Neuronal stem cell (in vitro differentiated cells): ENCODE measurements around the gene TSPAN15.

Experiments used
- DNase-seq: peaks from one replicate; pipeline ENCODE4 v3.0.0-alpha.2; 2013; ENCODE audit warnings: low spot score
- H2AFZ ChIP-seq: one replicate; pipeline ENCODE4 v1.6.1; 2013; ENCODE audit warnings: mild to moderate bottlenecking, low read length, inconsistent platforms
- H2AK5ac ChIP-seq: 2 replicates; pipeline ENCODE4 v1.6.1; 2013; ENCODE audit warnings: low read depth, mild to moderate bottlenecking, inconsistent platforms, low read length, moderate library complexity, mixed read lengths
- H2BK120ac ChIP-seq: 2 replicates; pipeline ENCODE4 v1.6.1; 2013; ENCODE audit warnings: low read depth, mild to moderate bottlenecking, inconsistent platforms, low read length, moderate library complexity, mixed read lengths
- H2BK12ac ChIP-seq: one replicate; pipeline ENCODE4 v1.6.1; 2013; ENCODE audit warnings: low read length, inconsistent platforms
- H2BK15ac ChIP-seq: 2 replicates; pipeline ENCODE4 v1.6.1; 2013; ENCODE audit warnings: mild to moderate bottlenecking, low read length, inconsistent platforms, mixed read lengths
- H2BK5ac ChIP-seq: one replicate; pipeline ENCODE4 v1.6.1; 2013; ENCODE audit warnings: inconsistent platforms, mild to moderate bottlenecking, low read length, moderate library complexity
- H3K14ac ChIP-seq: one replicate; pipeline ENCODE4 v1.6.1; 2013; ENCODE audit warnings: low read length, inconsistent platforms
- H3K18ac ChIP-seq: 2 replicates; pipeline ENCODE4 v1.6.1; 2013; ENCODE audit warnings: low read length, inconsistent platforms
- H3K23ac ChIP-seq: 2 replicates; pipeline ENCODE4 v1.6.1; 2013; ENCODE audit warnings: low read depth, mild to moderate bottlenecking, mixed read lengths, low read length, inconsistent platforms; ENCODE audit not compliant: poor library complexity
- H3K27ac ChIP-seq: replicated peaks from 3 replicates; pipeline ENCODE4 v1.5.1; 2013; ENCODE audit warnings: low read length, inconsistent platforms
- H3K27me3 ChIP-seq, 3 experiments: 2 replicates each; pipeline ENCODE4 v1.6.1; 2013; ENCODE audit warnings: low read length in 3 of 3, mild to moderate bottlenecking in 2 of 3, inconsistent platforms in 1 of 3, low read depth in 1 of 3, mixed read lengths in 1 of 3, moderate library complexity in 1 of 3; ENCODE audit not compliant: control insufficient read depth in 3 of 3, insufficient read depth in 3 of 3
- H3K36me3 ChIP-seq, 2 donors: replicated peaks in 1 of 2; 2 replicates each; pipeline ENCODE4 v1.6.1; 2013; ENCODE audit warnings: low read length in 2 of 2; ENCODE audit not compliant: control insufficient read depth in 2 of 2, insufficient read depth in 2 of 2
- H3K4ac ChIP-seq: 2 replicates; pipeline ENCODE4 v1.6.1; 2013; ENCODE audit warnings: inconsistent platforms, mild to moderate bottlenecking, low read length, moderate library complexity
- H3K4me1 ChIP-seq, 2 donors: 1 replicate in 1 of 2; 2 replicates in 1 of 2; pipeline ENCODE4 v1.6.1; 2013; ENCODE audit warnings: low read length in 2 of 2, low read depth in 1 of 2; ENCODE audit not compliant: control insufficient read depth in 2 of 2, insufficient read depth in 1 of 2
- H3K4me2 ChIP-seq: one replicate; pipeline ENCODE4 v1.6.1; 2013; ENCODE audit warnings: mild to moderate bottlenecking, low read length, inconsistent platforms; ENCODE audit not compliant: insufficient read depth, poor library complexity, severe bottlenecking
- H3K4me3 ChIP-seq, 2 donors: 2 replicates each; pipeline ENCODE4 v1.5.1; 2013; ENCODE audit warnings: low read length in 2 of 2, mild to moderate bottlenecking in 2 of 2, inconsistent platforms in 1 of 2, moderate library complexity in 1 of 2
- H3K79me1 ChIP-seq: one replicate; pipeline ENCODE4 v1.6.1; 2013; ENCODE audit warnings: low read depth, mild to moderate bottlenecking, inconsistent platforms, low read length, moderate library complexity
- H3K9ac ChIP-seq: one replicate; pipeline ENCODE4 v1.6.1; 2013; ENCODE audit warnings: mild to moderate bottlenecking, low read depth, low read length, inconsistent platforms; ENCODE audit not compliant: poor library complexity
- H3K9me3 ChIP-seq, 2 donors: replicated peaks in 1 of 2; 2 replicates each; pipeline versions ENCODE3 to v1.6.1; 2013; ENCODE audit warnings: low read length in 2 of 2, mild to moderate bottlenecking in 2 of 2, inconsistent platforms in 1 of 2, low read depth in 1 of 2, mixed read lengths in 1 of 2, moderate library complexity in 1 of 2; ENCODE audit not compliant: control insufficient read depth in 2 of 2, insufficient read depth in 1 of 2
- H4K8ac ChIP-seq: one replicate; pipeline ENCODE4 v1.6.1; 2013; ENCODE audit warnings: low read depth, mild to moderate bottlenecking, inconsistent platforms, low read length, moderate library complexity
- H4K91ac ChIP-seq: one replicate; pipeline ENCODE4 v1.6.1; 2013; ENCODE audit warnings: low read length, low read depth, mild to moderate bottlenecking, inconsistent platforms; ENCODE audit not compliant: poor library complexity
- WGBS, 2 donors: extraction: QIAGEN DNeasy Blood & Tissue Kit; methylation state at CpG; one replicate each; pipeline ENCODE4 v1.1.7; 2013; ENCODE audit warnings: missing lambda C conversion rate in 2 of 2, mixed read lengths in 1 of 2; ENCODE audit not compliant: insufficient read length in 2 of 2, insufficient replicate concordance in 1 of 2; ENCODE audit errors: extremely low coverage in 2 of 2; 5-methylcytosine and 5-hydroxymethylcytosine counted together

Gene TSPAN15

DNA sequence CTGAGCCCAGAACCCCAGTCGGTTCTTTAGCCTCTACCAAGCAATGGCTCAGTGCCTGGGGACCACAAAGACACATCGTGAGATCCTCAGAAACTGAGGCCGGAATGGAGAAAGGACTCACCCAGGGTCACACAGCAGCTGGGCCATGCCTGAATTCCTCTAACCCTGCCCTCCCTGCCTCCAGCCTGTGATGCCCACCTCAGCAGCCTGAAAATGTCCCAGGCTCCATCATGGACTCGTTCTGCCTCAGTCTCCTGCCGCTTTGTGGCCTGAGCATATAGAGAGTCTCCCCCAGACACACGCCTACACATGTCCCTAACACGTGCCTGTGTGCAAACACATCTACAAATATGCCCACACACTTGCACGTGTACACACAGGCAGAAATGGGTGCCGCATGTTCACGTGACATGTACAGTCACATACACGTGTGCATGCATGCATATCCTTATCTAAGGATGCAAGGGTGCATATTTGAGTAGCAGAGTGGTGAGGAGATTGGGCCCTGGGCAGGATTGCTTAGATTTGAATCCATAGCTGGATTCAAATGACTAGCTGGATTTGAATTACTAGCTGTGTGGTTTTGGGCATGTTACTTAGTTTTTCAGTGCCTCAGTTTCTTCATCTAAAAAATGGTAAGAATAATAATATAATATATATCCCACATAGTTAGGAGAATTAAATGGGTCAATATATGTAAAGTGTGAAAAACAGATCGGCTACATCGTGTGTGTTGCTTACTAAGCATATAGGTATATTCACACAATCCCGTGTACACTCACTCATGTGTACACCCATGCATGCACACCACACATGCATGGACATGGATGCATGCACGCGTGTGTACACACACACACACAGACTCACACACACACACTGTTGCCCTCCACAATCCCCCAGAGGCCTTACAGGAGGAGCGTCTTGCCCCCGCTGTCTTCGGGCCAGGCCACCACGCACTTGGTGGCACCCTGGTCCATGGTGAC lies 36.9 kb upstream of the TSPAN15 start:
- no peak overlapping the region for H2BK120ac ChIP-seq
- no peak overlapping the region for H3K9ac ChIP-seq
- H3K79me1 ChIP-seq, result no peaks in the 10 kb centered on the region
- no peak overlapping the region for H3K4me2 ChIP-seq
- H2BK5ac ChIP-seq, result peak overlapping the region; percentile 63
- no peak for DNase-seq
- H3K14ac ChIP-seq, result no peak overlapping the region
- H3K4me1 ChIP-seq, result no peaks in the 10 kb centered on the region
- H3K27ac ChIP-seq, result no peak overlapping the region
- H4K8ac ChIP-seq, result no peak overlapping the region
- no peak overlapping the region for H3K4ac ChIP-seq
- no peaks in the 10 kb centered on the region for H3K36me3 ChIP-seq
- H2AFZ ChIP-seq, result no peak overlapping the region
- peaks cover 0 to 28% (median 0%) of the 10 kb centered on the region in 3 experiments for H3K27me3 ChIP-seq
- H3K9me3 ChIP-seq, result no peaks in the 10 kb centered on the region
- peak overlapping the region in 1 of 2 donors; percentile 27 for H3K4me3 ChIP-seq
- peak overlapping the region; percentile 35 for H2BK15ac ChIP-seq
- no CpG with 5 or more reads among the region's 20 CpGs for WGBS, 2 donors
- no peak overlapping the region for H2BK12ac ChIP-seq
- H4K91ac ChIP-seq, result no peak overlapping the region
- H3K18ac ChIP-seq, result peak overlapping the region; percentile 53
- peak overlapping the region; percentile 1 for H2AK5ac ChIP-seq
- H3K23ac ChIP-seq, result no peak overlapping the region

DNA sequence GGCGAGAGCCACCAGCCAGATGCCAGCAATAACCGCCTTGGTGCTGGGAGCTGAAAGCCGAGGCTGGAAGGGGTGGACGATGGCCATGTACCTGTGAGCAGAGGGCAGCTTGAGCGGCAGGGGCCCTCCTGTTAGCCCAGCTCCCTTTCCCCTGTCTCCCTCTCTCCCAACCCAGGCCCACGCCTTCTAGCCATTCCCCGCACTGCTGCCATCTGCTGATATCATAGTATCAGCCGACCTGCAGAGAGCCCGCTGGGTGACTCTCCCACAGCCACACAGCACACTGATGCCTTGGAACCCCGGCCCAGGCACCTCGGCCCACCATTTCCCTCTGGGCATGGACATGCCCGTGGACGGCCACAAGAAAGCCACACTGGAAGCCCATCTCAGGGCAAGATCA lies 36.2 kb upstream of the TSPAN15 start:
- no CpG with 5 or more reads among the region's 13 CpGs for WGBS, 2 donors
- H3K23ac ChIP-seq, result no peak overlapping the region
- H2BK15ac ChIP-seq, result peak overlapping the region; percentile 35
- H3K4me3 ChIP-seq, result no peak overlapping the region
- H4K8ac ChIP-seq, result no peak overlapping the region
- peak overlapping the region; percentile 30 for H3K9ac ChIP-seq
- no peak overlapping the region for H4K91ac ChIP-seq
- H3K9me3 ChIP-seq, result no peaks in the 10 kb centered on the region
- no peak overlapping the region for H3K27ac ChIP-seq
- no peak overlapping the region for H2AFZ ChIP-seq
- DNase-seq, result no peak
- no peak overlapping the region for H2BK120ac ChIP-seq
- H2BK5ac ChIP-seq, result peak overlapping the region; percentile 63
- no peaks in the 10 kb centered on the region for H3K4me1 ChIP-seq
- no peaks in the 10 kb centered on the region for H3K36me3 ChIP-seq
- no peaks in the 10 kb centered on the region for H3K79me1 ChIP-seq
- peak overlapping the region; percentile 1 for H2AK5ac ChIP-seq
- H3K27me3 ChIP-seq, result peaks cover 0 to 26% (median 0%) of the 10 kb centered on the region in 3 experiments
- H3K18ac ChIP-seq, result peak overlapping the region; percentile 53
- no peak overlapping the region for H3K4ac ChIP-seq
- peak overlapping the region; percentile 43 for H3K14ac ChIP-seq
- no peak overlapping the region for H2BK12ac ChIP-seq
- H3K4me2 ChIP-seq, result no peak overlapping the region

DNA sequence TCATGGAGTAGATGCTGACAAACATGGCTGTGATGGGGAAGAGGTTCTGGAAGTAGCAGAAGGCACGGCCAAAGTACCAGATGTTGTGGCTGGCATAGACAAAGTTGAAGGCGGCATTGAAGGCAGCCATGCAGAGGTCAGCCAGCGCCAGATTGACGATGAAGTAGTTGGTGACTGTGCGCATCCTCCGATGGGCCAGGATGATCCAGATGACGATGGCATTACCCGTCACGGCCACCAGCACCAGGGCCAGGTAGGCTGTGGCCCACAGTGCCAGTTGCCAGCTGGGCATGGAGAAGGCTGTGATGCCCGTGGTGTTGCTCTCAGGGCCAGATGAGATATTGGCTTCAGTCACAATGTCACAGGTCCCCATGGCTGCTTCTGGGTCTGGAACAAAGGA lies 35.3 kb upstream of the TSPAN15 start:
- Histone ChIP-seq H3K4ac (no peak overlapping the region), H2AFZ (no peak overlapping the region), H3K9ac (no peak overlapping the region), H3K23ac (no peak overlapping the region), H3K4me3 (peak overlapping the region in 1 of 2 donors; percentile 32), H3K14ac (peak overlapping the region; percentile 26), H2AK5ac (peak overlapping the region; percentile 64), H3K18ac (no peak overlapping the region), H3K9me3 (no peaks in the 10 kb centered on the region), H2BK15ac (peak overlapping the region; percentile 14), H3K4me2 (no peak overlapping the region), H3K27me3 (peaks cover 0 to 21% (median 0%) of the 10 kb centered on the region in 3 experiments), H4K8ac (no peak overlapping the region), H3K36me3 (no peaks in the 10 kb centered on the region), H3K79me1 (no peaks in the 10 kb centered on the region), H2BK120ac (no peak overlapping the region), H2BK5ac (no peak overlapping the region), H3K27ac (no peak overlapping the region), H3K4me1 (no peaks in the 10 kb centered on the region), H4K91ac (no peak overlapping the region), H2BK12ac (no peak overlapping the region)
- no peak for DNase-seq
- no CpG with 5 or more reads among the region's 10 CpGs for WGBS, 2 donors

DNA sequence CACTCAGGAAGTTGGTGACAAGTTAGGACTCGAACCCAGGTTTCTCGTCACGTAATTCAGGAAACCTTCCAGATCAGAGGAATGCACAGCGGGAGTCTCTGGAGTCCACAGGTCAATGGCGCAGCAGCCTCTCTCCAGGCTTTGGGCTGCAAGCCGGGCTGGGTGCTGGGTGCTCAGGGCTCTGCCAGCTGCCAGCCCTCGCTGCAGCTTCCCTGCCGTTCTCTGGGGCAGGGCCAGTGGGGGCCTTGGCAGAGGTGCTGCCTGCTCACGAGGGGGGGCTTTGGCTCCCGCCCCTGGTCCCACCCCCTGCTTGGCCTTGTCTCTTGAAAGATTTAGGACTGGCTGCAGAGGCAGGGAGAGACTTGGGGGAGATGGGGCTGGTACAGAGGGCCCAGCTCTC lies 34.6 kb upstream of the TSPAN15 start, which contains the start of gene TACR2:
TACR2 (minus strand) TSS at position 224 of the 400 bp plus-strand sequence. CDS start 595 bp downstream, outside the sequence.
- Histone ChIP-seq H2AK5ac (peak within 1 kb of the TSS; percentile 64), H3K9me3 (no peaks in the 10 kb centered on the region), H3K23ac (peak within 1 kb of the TSS; percentile 45), H3K9ac (no peak within 1 kb of the TSS), H2BK120ac (no peak within 1 kb of the TSS), H3K18ac (no peak within 1 kb of the TSS), H4K91ac (no peak within 1 kb of the TSS), H3K79me1 (no peaks in the 10 kb centered on the region), H4K8ac (no peak within 1 kb of the TSS), H3K4me2 (no peak within 1 kb of the TSS), H3K27me3 (peaks cover 0 to 18% (median 0%) of the 10 kb centered on the region in 3 experiments), H3K4me1 (no peaks in the 10 kb centered on the region), H2AFZ (no peak within 1 kb of the TSS), H3K14ac (peak within 1 kb of the TSS; percentile 26), H2BK12ac (no peak within 1 kb of the TSS), H3K36me3 (no peaks in the 10 kb centered on the region), H2BK15ac (peak within 1 kb of the TSS; percentile 14), H3K4me3 (peak within 1 kb of the TSS in 1 of 2 donors; percentile 32), H2BK5ac (no peak within 1 kb of the TSS), H3K4ac (no peak within 1 kb of the TSS), H3K27ac (no peak within 1 kb of the TSS)
- DNase-seq, result no peak
- WGBS, 2 donors, result no CpG with 5 or more reads among the region's 10 CpGs
